ENCODE measurements around the gene CDK7. TPM values are rescaled to one million over a fixed set of nuclear protein-coding genes. Genes with fewer than 3 reads are reported as not detected.
"Not testable (repeated sequence)": the region's sequence is repeated elsewhere in the genome, so short reads cannot be mapped to it uniquely, and the experiment has no call there.

Gene CDK7
- total RNA-seq, 1 experiment from 2014 or later, result 31.8 TPM

DNA sequence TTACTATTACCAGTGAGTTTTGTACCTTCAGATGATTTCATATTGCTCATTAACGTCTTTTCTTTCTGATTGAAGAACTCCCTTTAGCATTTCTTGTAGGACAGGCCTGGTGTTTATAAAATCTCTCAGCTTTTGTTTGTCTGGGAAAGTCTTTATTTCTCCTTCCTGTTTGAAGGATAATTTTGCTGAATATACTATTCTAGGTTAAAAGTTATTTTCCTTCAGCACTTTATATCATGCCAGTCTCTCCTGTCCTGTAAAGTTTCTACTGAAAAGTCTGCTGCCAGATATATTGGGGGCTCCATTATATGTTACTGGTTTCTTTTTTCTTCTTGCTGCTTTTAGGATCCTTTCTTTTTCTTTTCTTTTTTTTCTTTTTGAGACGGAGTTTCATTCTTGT is 13.3 kb downstream of the CDK7 start:
- Mint-ChIP-seq H3K4me3 (ENCODE audit: low read depth, unreplicated experiment) (no peak overlapping the region), H3K9me3 (ENCODE audit: low read depth, unreplicated experiment) (peaks cover 4% of the 10 kb centered on the region), H3K36me3 (ENCODE audit: insufficient read depth, unreplicated experiment) (peaks cover 3% of the 10 kb centered on the region), H3K4me1 (ENCODE audit: low read depth, unreplicated experiment) (peaks cover 5% of the 10 kb centered on the region), H3K27me3 (ENCODE audit: unreplicated experiment) (no peaks in the 10 kb centered on the region), H3K27ac (ENCODE audit: unreplicated experiment) (no peak overlapping the region)
- TF ChIP-seq, protein P1, sequence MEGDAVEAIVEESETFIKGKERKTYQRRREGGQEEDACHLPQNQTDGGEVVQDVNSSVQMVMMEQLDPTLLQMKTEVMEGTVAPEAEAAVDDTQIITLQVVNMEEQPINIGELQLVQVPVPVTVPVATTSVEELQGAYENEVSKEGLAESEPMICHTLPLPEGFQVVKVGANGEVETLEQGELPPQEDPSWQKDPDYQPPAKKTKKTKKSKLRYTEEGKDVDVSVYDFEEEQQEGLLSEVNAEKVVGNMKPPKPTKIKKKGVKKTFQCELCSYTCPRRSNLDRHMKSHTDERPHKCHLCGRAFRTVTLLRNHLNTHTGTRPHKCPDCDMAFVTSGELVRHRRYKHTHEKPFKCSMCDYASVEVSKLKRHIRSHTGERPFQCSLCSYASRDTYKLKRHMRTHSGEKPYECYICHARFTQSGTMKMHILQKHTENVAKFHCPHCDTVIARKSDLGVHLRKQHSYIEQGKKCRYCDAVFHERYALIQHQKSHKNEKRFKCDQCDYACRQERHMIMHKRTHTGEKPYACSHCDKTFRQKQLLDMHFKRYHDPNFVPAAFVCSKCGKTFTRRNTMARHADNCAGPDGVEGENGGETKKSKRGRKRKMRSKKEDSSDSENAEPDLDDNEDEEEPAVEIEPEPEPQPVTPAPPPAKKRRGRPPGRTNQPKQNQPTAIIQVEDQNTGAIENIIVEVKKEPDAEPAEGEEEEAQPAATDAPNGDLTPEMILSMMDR (IDR thresholded peaks at IDR 0.05; ENCODE audit: unreplicated experiment), result no peak
- CTCF ChIA-PET, result no interaction called here
- BruUV-seq (replicated peaks), result no TSS peak
- DNase-seq, result no peak
- intact Hi-C loops (cut with micrococcal nuclease; ENCODE audit: unreplicated experiment), result no loop called here

DNA sequence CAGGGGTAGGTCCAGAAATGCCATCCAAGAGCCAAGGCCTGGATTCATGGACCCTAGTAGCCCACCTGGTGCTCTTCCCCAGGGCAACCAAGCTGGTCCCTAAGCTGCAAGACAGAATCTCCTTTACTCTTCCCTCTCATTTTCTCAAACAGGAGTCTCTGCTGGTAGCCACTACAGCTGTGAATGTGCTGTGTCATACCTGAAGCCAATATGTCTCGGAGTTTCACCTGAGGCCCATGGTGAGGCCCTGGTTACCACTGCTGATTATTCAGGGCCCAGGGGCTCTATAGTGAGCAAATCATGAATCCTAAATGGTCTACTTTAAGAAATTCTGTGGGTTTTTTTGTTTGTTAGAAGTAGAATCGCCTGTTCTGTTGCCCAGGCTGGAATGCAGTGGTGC is 15.9 kb downstream of the CDK7 start:
- Mint-ChIP-seq H3K4me1 (ENCODE audit: low read depth, unreplicated experiment) (no peaks in the 10 kb centered on the region), H3K27me3 (ENCODE audit: unreplicated experiment) (no peaks in the 10 kb centered on the region), H3K27ac (ENCODE audit: unreplicated experiment) (no peak overlapping the region), H3K4me3 (ENCODE audit: low read depth, unreplicated experiment) (no peak overlapping the region), H3K36me3 (ENCODE audit: insufficient read depth, unreplicated experiment) (no peaks in the 10 kb centered on the region), H3K9me3 (ENCODE audit: low read depth, unreplicated experiment) (peaks cover 3% of the 10 kb centered on the region)
- TF ChIP-seq, protein P1 (IDR thresholded peaks at IDR 0.05; ENCODE audit: unreplicated experiment), result no peak
- intact Hi-C loops (cut with micrococcal nuclease; ENCODE audit: unreplicated experiment), result no loop called here
- no TSS peak for BruUV-seq (replicated peaks)
- CTCF ChIA-PET, result no interaction called here
- no peak for DNase-seq

DNA sequence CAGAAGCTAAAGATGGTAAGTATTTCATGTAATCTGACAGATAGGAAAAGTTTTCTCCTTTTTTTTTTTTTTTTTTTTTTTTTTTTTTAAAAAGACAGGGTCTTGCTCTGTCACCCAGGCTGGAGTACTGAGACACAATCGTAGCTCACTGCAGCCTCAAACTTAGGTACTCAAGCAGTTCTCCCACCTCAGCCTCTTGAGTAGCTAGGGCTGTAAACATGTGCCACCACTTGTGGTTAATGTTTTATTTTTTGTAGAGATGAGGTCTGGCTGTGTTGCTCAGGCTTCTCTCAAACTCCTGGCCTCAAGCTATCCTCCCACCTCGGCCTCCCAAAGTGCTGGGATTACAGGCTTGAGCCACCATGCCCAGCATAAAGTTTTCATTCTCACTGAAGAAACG is 17.8 kb downstream of the CDK7 start:
- Mint-ChIP-seq H3K9me3 (ENCODE audit: low read depth, unreplicated experiment) (no peaks in the 10 kb centered on the region), H3K27ac (ENCODE audit: unreplicated experiment) (no peak overlapping the region), H3K4me3 (ENCODE audit: low read depth, unreplicated experiment) (no peak overlapping the region), H3K36me3 (ENCODE audit: insufficient read depth, unreplicated experiment) (peaks cover 6% of the 10 kb centered on the region), H3K4me1 (ENCODE audit: low read depth, unreplicated experiment) (no peaks in the 10 kb centered on the region), H3K27me3 (ENCODE audit: unreplicated experiment) (no peaks in the 10 kb centered on the region)
- intact Hi-C loops (cut with micrococcal nuclease; ENCODE audit: unreplicated experiment), result no loop called here
- TF ChIP-seq, protein P1 (IDR thresholded peaks at IDR 0.05; ENCODE audit: unreplicated experiment), result no peak
- DNase-seq, result no peak
- no TSS peak for BruUV-seq (replicated peaks)
- CTCF ChIA-PET, result interaction anchor here (0.7 kb wide), 1 partner anchor 901 kb away, joined by 8 read pairs; no protein-coding TSS in a partner anchor

DNA sequence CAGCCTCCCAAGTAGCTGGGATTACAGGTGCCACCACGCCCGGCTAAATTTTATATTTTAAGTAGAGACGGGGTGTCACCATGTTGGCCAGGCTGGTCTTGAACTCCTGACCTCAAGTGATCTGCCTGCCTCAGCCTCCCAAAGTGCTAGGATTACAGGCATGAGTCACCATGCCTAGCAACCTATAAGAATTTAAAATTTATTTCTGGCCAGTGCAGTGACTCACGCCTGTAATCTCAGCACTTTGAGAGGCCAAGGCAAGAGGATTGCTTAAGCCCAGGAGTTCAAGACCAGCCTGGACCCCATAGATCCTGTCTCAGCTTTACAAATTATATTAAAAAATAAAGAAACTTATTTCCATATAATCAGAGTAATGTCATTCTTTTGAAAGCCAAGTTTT is 21.3 kb downstream of the CDK7 start:
- BruUV-seq (replicated peaks); DNase-seq; CTCF ChIA-PET; H3K27me3 Mint-ChIP-seq (ENCODE audit: unreplicated experiment); intact Hi-C loops (cut with micrococcal nuclease; ENCODE audit: unreplicated experiment); H3K9me3 Mint-ChIP-seq (ENCODE audit: low read depth, unreplicated experiment); H3K4me3 Mint-ChIP-seq (ENCODE audit: low read depth, unreplicated experiment); H3K27ac Mint-ChIP-seq (ENCODE audit: unreplicated experiment); H3K4me1 Mint-ChIP-seq (ENCODE audit: low read depth, unreplicated experiment): not testable (repeated sequence)
- peaks cover 17% of the 10 kb centered on the region for H3K36me3 Mint-ChIP-seq (ENCODE audit: insufficient read depth, unreplicated experiment)

DNA sequence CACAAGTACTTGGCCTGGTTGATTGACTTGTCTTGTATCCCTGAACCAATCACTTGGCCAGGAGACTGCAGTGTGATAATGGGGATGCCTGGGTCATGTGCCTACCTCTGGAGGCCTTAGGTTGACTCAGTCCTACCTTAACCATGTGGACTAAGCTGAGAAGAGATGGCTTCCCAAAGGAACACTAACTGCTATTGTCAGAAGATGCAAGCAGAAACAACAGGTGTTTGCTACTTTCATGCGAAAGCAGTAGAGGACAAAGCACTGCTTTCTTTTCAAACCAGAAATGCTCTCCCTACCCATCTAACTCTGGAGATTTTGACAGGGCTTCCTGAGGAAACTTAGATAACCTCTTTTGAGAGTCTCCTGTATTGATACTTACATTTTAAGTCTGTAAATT is 22.9 kb downstream of the CDK7 start:
- intact Hi-C loops (cut with micrococcal nuclease; ENCODE audit: unreplicated experiment), result no loop called here
- Mint-ChIP-seq H3K36me3 (ENCODE audit: insufficient read depth, unreplicated experiment) (peaks cover 32% of the 10 kb centered on the region), H3K27me3 (ENCODE audit: unreplicated experiment) (no peaks in the 10 kb centered on the region), H3K4me3 (ENCODE audit: low read depth, unreplicated experiment) (no peak overlapping the region), H3K4me1 (ENCODE audit: low read depth, unreplicated experiment) (no peaks in the 10 kb centered on the region), H3K9me3 (ENCODE audit: low read depth, unreplicated experiment) (no peaks in the 10 kb centered on the region), H3K27ac (ENCODE audit: unreplicated experiment) (no peak overlapping the region)
- no TSS peak for BruUV-seq (replicated peaks)
- CTCF ChIA-PET, result no interaction called here
- no peak for DNase-seq
- TF ChIP-seq, protein P1 (IDR thresholded peaks at IDR 0.05; ENCODE audit: unreplicated experiment), result no peak

Data from Calu3 (cell line).